H1 (cell line): Measurements from ENCODE around the gene HAO1. TPM values are rescaled to one million over a fixed set of nuclear protein-coding genes. Genes with fewer than 3 reads are reported as not detected.

Source experiments
- CTCF ChIA-PET: fragments of 300-600 bp; sonication (Branson Sonifier 250); formaldehyde crosslinking; loops from one replicate; lab custom pipeline; 2021; ENCODE audit not compliant: partially characterized antibody; lab: Charles Lee
- POLR2A ChIA-PET: fragments of 300-600 bp; sonication (Branson Sonifier 250); formaldehyde crosslinking; loops from one replicate; lab custom pipeline; 2021; ENCODE audit warnings: inconsistent platforms; ENCODE audit not compliant: partially characterized antibody; lab: Charles Lee
- DNase-seq, 2 experiments: peaks; one replicate each; pipeline versions ENCODE4 v3.0.0 to v3.0.0-alpha.2; 2010 to 2022; ENCODE audit warnings: low spot score in 2 of 2, low read depth in 1 of 2, mixed read lengths in 1 of 2
- FAIRE-seq: peaks from 2 replicates; lab custom pipeline; 2011; peaks lifted over from hg19 to GRCh38; lab: Jason Lieb, UNC
- H2AFZ ChIP-seq: 2 replicates; pipeline ENCODE4 v1.8.1; 2012; ENCODE audit warnings: low read length, inconsistent platforms
- H2AK5ac ChIP-seq: 2 replicates; pipeline ENCODE4 v1.6.1; 2013; ENCODE audit warnings: low read depth, low read length
- H2BK120ac ChIP-seq: replicated peaks from 2 replicates; pipeline ENCODE3; 2013; ENCODE audit warnings: low read depth, low read length, inconsistent platforms
- H2BK12ac ChIP-seq: 2 replicates; pipeline ENCODE4 v1.6.1; 2013; ENCODE audit warnings: low read depth, low read length
- H2BK15ac ChIP-seq: 2 replicates; pipeline ENCODE4 v1.6.1; 2013; ENCODE audit warnings: low read length
- H2BK20ac ChIP-seq: 2 replicates; pipeline ENCODE4 v1.6.1; 2013; ENCODE audit warnings: low read length
- H2BK5ac ChIP-seq: 2 replicates; pipeline ENCODE4 v1.6.1; 2013; ENCODE audit warnings: low read depth, low read length
- H3K14ac ChIP-seq: 2 replicates; pipeline ENCODE4 v1.6.1; 2013; ENCODE audit warnings: inconsistent platforms; ENCODE audit not compliant: insufficient read length
- H3K18ac ChIP-seq: 2 replicates; pipeline ENCODE4 v1.6.1; 2013; ENCODE audit warnings: low read length; ENCODE audit errors: extremely low read depth
- H3K23ac ChIP-seq: 2 replicates; pipeline ENCODE4 v1.6.1; 2013; ENCODE audit warnings: inconsistent platforms; ENCODE audit not compliant: insufficient read length
- H3K23me2 ChIP-seq: 2 replicates; pipeline ENCODE4 v1.6.1; 2013; ENCODE audit warnings: low read depth, low read length
- H3K27ac ChIP-seq: 2 replicates; pipeline ENCODE4 v1.6.1; 2011; ENCODE audit warnings: low read depth, low read length, inconsistent platforms
- H3K27me3 ChIP-seq, 4 experiments: replicated peaks in 1 of 4; 1 replicate in 1 of 4; 2 replicates in 3 of 4; pipeline versions ENCODE4 v1.6.1 to v1.8.1; 2011 to 2013; ENCODE audit warnings: low read length in 3 of 4, mild to moderate bottlenecking in 3 of 4, inconsistent platforms in 2 of 4, mixed read lengths in 2 of 4, moderate library complexity in 1 of 4; ENCODE audit not compliant: control insufficient read depth in 3 of 4, insufficient read depth in 3 of 4; ENCODE audit errors: extremely low read depth in 1 of 4
- H3K36me3 ChIP-seq, 4 experiments: 2 replicates each; pipeline versions ENCODE4 v1.6.1 to v1.8.1; 2011 to 2013; ENCODE audit warnings: mild to moderate bottlenecking in 4 of 4, low read length in 3 of 4, moderate library complexity in 2 of 4, control low read depth in 1 of 4, inconsistent platforms in 1 of 4; ENCODE audit not compliant: insufficient read depth in 4 of 4, control insufficient read depth in 2 of 4
- H3K4ac ChIP-seq: replicated peaks from 2 replicates; pipeline ENCODE3; 2013; ENCODE audit warnings: low read length, low read depth, mixed read lengths, inconsistent platforms; ENCODE audit not compliant: insufficient read length
- H3K4me1 ChIP-seq, 4 experiments: replicated peaks in 1 of 4; 1 replicate in 1 of 4; 2 replicates in 3 of 4; pipeline versions ENCODE4 v1.6.1 to v1.8.1; 2011 to 2013; ENCODE audit warnings: low read length in 3 of 4, inconsistent platforms in 2 of 4, mixed read lengths in 1 of 4; ENCODE audit not compliant: insufficient read depth in 4 of 4, control insufficient read depth in 3 of 4
- H3K4me2 ChIP-seq, 2 experiments: 2 replicates each; pipeline versions ENCODE4 v1.6.1 to v1.8.1; 2011 to 2013; ENCODE audit warnings: low read depth in 2 of 2, low read length in 2 of 2, control low read depth in 1 of 2, inconsistent platforms in 1 of 2, mild to moderate bottlenecking in 1 of 2; ENCODE audit not compliant: insufficient read depth in 1 of 2
- H3K4me3 ChIP-seq, 4 experiments: fragments of 200-600, 300-600 bp in 1 of 4; sonication (generic), shearing (Covaris generic), sonication (Bioruptor Twin) in 1 of 4; 2 replicates each; pipeline versions ENCODE4 v1.5.1 to v1.8.1; 2011 to 2016; ENCODE audit warnings: low read length in 4 of 4, low read depth in 3 of 4, control low read depth in 2 of 4, inconsistent platforms in 2 of 4, mild to moderate bottlenecking in 2 of 4, mixed read lengths in 1 of 4, moderate library complexity in 1 of 4; ENCODE audit not compliant: insufficient read depth in 2 of 4; ENCODE audit errors: extremely low read depth in 1 of 4
- H3K56ac ChIP-seq: replicated peaks from 2 replicates; pipeline ENCODE3; 2013; ENCODE audit warnings: low read depth, mild to moderate bottlenecking, mixed read lengths, low read length, inconsistent platforms; ENCODE audit not compliant: insufficient read length
- H3K79me1 ChIP-seq: 2 replicates; pipeline ENCODE4 v1.6.1; 2013; ENCODE audit warnings: low read depth, low read length, control low read depth
- H3K79me2 ChIP-seq, 2 experiments: 2 replicates each; pipeline versions ENCODE4 v1.6.1 to v1.8.1; 2012 to 2013; ENCODE audit warnings: low read length in 2 of 2, mild to moderate bottlenecking in 2 of 2, inconsistent platforms in 1 of 2; ENCODE audit not compliant: insufficient read depth in 2 of 2, control insufficient read depth in 1 of 2
- H3K9ac ChIP-seq, 4 experiments: replicated peaks in 1 of 4; 1 replicate in 1 of 4; 2 replicates in 3 of 4; pipeline versions ENCODE4 v1.6.1 to v1.8.1; 2011 to 2013; ENCODE audit warnings: low read depth in 3 of 4, low read length in 3 of 4, control low read depth in 2 of 4, mild to moderate bottlenecking in 2 of 4, moderate library complexity in 2 of 4, inconsistent platforms in 1 of 4; ENCODE audit errors: extremely low read depth in 1 of 4
- H3K9me3 ChIP-seq, 2 experiments: 2 replicates each; pipeline versions ENCODE4 v1.6.1 to v1.8.1; 2012 to 2013; ENCODE audit warnings: mild to moderate bottlenecking in 2 of 2, moderate library complexity in 2 of 2, control low read depth in 1 of 2, inconsistent platforms in 1 of 2, low read depth in 1 of 2, low read length in 1 of 2, mixed read lengths in 1 of 2; ENCODE audit not compliant: insufficient read depth in 2 of 2
- H4K20me1 ChIP-seq, 2 experiments: replicated peaks in 1 of 2; 2 replicates each; pipeline versions ENCODE3 to v1.8.1; 2011 to 2013; ENCODE audit warnings: inconsistent platforms in 2 of 2, low read length in 2 of 2, mild to moderate bottlenecking in 1 of 2; ENCODE audit not compliant: insufficient read depth in 2 of 2, control insufficient read depth in 1 of 2
- H4K5ac ChIP-seq: 2 replicates; pipeline ENCODE4 v1.6.1; 2013; ENCODE audit warnings: low read length, low read depth, mixed read lengths, inconsistent platforms; ENCODE audit not compliant: insufficient read length
- H4K8ac ChIP-seq: 2 replicates; pipeline ENCODE4 v1.8.0; 2013; ENCODE audit warnings: mild to moderate bottlenecking, moderate library complexity, low read length, inconsistent platforms; ENCODE audit not compliant: insufficient read depth; ENCODE audit errors: extremely low read depth
- H4K91ac ChIP-seq: replicated peaks from 2 replicates; pipeline ENCODE3; 2013; ENCODE audit warnings: low read length, mixed read lengths, inconsistent platforms; ENCODE audit not compliant: insufficient read length
- ATF2 ChIP-seq: IDR thresholded peaks from 2 replicates; pipeline ENCODE4 v1.6.1; 2012; ENCODE audit warnings: low read length, inconsistent platforms
- BRCA1 ChIP-seq: IDR thresholded peaks from 2 replicates; pipeline ENCODE4 v1.6.1; 2012; ENCODE audit warnings: low read depth, low read length, improper control_type of control experiment
- CBX8 ChIP-seq: fragments of 300-800, 300-1000 bp; sonication (generic); IDR thresholded peaks from 2 replicates; pipeline ENCODE4 v1.7.1; 2016; ENCODE audit warnings: low read depth, low read length, borderline replicate concordance
- EP300 ChIP-seq, 2 experiments: IDR thresholded peaks; 1 replicate in 1 of 2; 2 replicates in 1 of 2; pipeline ENCODE4 v1.6.1; 2011 to 2012; ENCODE audit warnings: low read depth in 2 of 2, low read length in 2 of 2, mild to moderate bottlenecking in 2 of 2, borderline replicate concordance in 1 of 2, inconsistent platforms in 1 of 2, moderate library complexity in 1 of 2
- EZH2 ChIP-seq: fragments of 200-600 bp; sonication (generic); IDR thresholded peaks from 2 replicates; pipeline ENCODE4 v1.7.1; 2012; ENCODE audit warnings: low read depth, mild to moderate bottlenecking, moderate library complexity, low read length, inconsistent platforms; ENCODE audit not compliant: severe bottlenecking
- JUN ChIP-seq: IDR thresholded peaks from 2 replicates; pipeline ENCODE4 v1.6.1; 2011; ENCODE audit warnings: low read depth, mild to moderate bottlenecking, improper control_type of control experiment, low read length
- KDM4A ChIP-seq: IDR thresholded peaks from one replicate; pipeline ENCODE4 v1.7.1; 2012; ENCODE audit warnings: low read depth, mild to moderate bottlenecking, moderate library complexity, low read length, inconsistent platforms; ENCODE audit not compliant: severe bottlenecking
- POLR2A ChIP-seq, 2 experiments: IDR thresholded peaks; 1 replicate in 1 of 2; 2 replicates in 1 of 2; pipeline ENCODE4 v1.6.1; 2011; ENCODE audit warnings: low read depth in 2 of 2, low read length in 2 of 2, mild to moderate bottlenecking in 2 of 2; ENCODE audit errors: control extremely low read depth in 1 of 2
- RFX5 ChIP-seq: IDR thresholded peaks from 2 replicates; pipeline ENCODE4 v1.6.1; 2011; ENCODE audit warnings: low read depth, low read length, improper control_type of control experiment, borderline replicate concordance
- SAP30 ChIP-seq: fragments of 300-600 bp; sonication (generic); IDR thresholded peaks from 2 replicates; pipeline ENCODE4 v1.7.1; 2012; ENCODE audit warnings: low read length, moderate library complexity, mild to moderate bottlenecking, inconsistent platforms; ENCODE audit not compliant: insufficient read depth, insufficient replicate concordance
- SRF ChIP-seq: IDR thresholded peaks from 2 replicates; pipeline ENCODE4 v1.6.1; 2011; ENCODE audit warnings: mild to moderate bottlenecking, low read depth, low read length, moderate library complexity
- SUZ12 ChIP-seq: fragments of 200-600 bp; sonication (generic); IDR thresholded peaks from 2 replicates; pipeline ENCODE4 v1.6.1; 2012; ENCODE audit warnings: mild to moderate bottlenecking, inconsistent platforms, low read length, moderate library complexity, mixed read lengths
- WGBS, 2 experiments: shearing (Covaris generic) in 1 of 2; methylation state at CpG; one replicate each; pipeline versions ENCODE4 v1.1.6 to v1.1.7; 2013 to 2015; ENCODE audit warnings: low lambda C conversion rate in 2 of 2, mixed read lengths in 2 of 2, inconsistent platforms in 1 of 2, low coverage in 1 of 2, missing lambda C conversion rate in 1 of 2; ENCODE audit not compliant: insufficient replicate concordance in 2 of 2, insufficient coverage in 1 of 2, insufficient read length in 1 of 2; ENCODE audit errors: extremely low coverage in 1 of 2, missing lambda C conversion rate in 1 of 2; 5-methylcytosine and 5-hydroxymethylcytosine counted together
- polyA plus RNA-seq, 7 experiments: library from polyadenylated mRNA; depleted of rRNA in 3 of 7; stranded (reverse) in 5 of 7; unstranded in 2 of 7; fragments of >200 nt in 5 of 7; fragments of 200-250 nt in 2 of 7; gene quantifications; 1 replicate in 5 of 7; 2 replicates in 1 of 7; 4 replicates in 1 of 7; pipeline versions ENCODE4 v1.2.1 to v1.2.3, GENCODE V29; 2011 to 2013; ENCODE audit warnings: missing spikeins in 2 of 7, mixed read lengths in 2 of 7
- total RNA-seq: library from RNA; stranded (reverse); fragmentation: NEBNext Ultra II Directional; extraction: Animal tissue kit (Norgen Biotek cat#: 25700); gene quantifications from 2 replicates; pipeline ENCODE4 v1.2.1, GENCODE V29; 2021

Gene HAO1
- total and polyA plus RNA-seq, 2 of the 8 experiments (the other 6 are each of a cell fraction or from before 2014, with no cell fraction given): not detected

GRCh38 chr20:7858734-7859250 lies 81.5 kb downstream of the HAO1 start:
- 76% methylated on average over 4 of the region's 4 CpGs; no CpG with 5 or more reads in 1 of the 2 experiments for WGBS, 2 experiments
- Histone ChIP-seq H3K9me3 (0 out of 4 replicates have a peak, but pooled peaks cover 0 to 2% of the 10 kb centered on the region in 2 experiments), H4K91ac (no peak overlapping the region), H4K8ac (no peak overlapping the region), H3K14ac (no peak overlapping the region), H2BK12ac (no peak overlapping the region), H3K18ac (no peak overlapping the region), H3K79me2 (no peaks in the 10 kb centered on the region), H2AFZ (no peak overlapping the region), H3K4me3 (no peak overlapping the region), H3K79me1 (no peaks in the 10 kb centered on the region), H2BK15ac (no peak overlapping the region), H3K23ac (no peak overlapping the region), H3K4ac (no peak overlapping the region), H3K23me2 (no peaks in the 10 kb centered on the region; the same call in 1 of the 2 replicates), H3K9ac (no peak overlapping the region), H3K56ac (no peak overlapping the region), H3K36me3 (no peaks in the 10 kb centered on the region), H2BK20ac (no peak overlapping the region), H2BK5ac (no peak overlapping the region), H4K5ac (no peak overlapping the region), H2BK120ac (no peak overlapping the region), H3K4me2 (no peak overlapping the region), H3K27me3 (no peaks in the 10 kb centered on the region), H4K20me1 (no peaks in the 10 kb centered on the region), H2AK5ac (no peak overlapping the region), H3K27ac (no peak overlapping the region), H3K4me1 (peaks cover 2 to 4% (median 3%) of the 10 kb centered on the region in 4 experiments; a peak in 5 of 7 replicates)
- ChIA-PET CTCF (interaction anchor here (0.6 to 2.8 kb wide), 21 partner anchors 8 to 696 kb away, joined by 3 to 10 read pairs (median 3); no protein-coding TSS in a partner anchor), POLR2A (no interaction called here)
- no peak for DNase-seq
- FAIRE-seq: no peak
- TF ChIP-seq ATF2 (no peak), SUZ12 (no peak), CBX8 (no peak), EZH2 (no peak), BRCA1 (no peak), RFX5 (no peak), SAP30 (no peak), SRF (no peak), POLR2A (IDR thresholded peaks at IDR 0.05; ENCODE audit: control extremely low read depth in 1 of 2, low read depth in 2 of 2, low read length in 2 of 2) (no peak), JUN (no peak), EP300 (IDR thresholded peaks at IDR 0.05; ENCODE audit: borderline replicate concordance in 1 of 2, low read depth in 2 of 2, low read length in 2 of 2) (no peak), KDM4A (no peak)
